ENCODE results near the gene TMEM183A. TPM values are rescaled to one million over a fixed set of nuclear protein-coding genes. Genes with fewer than 3 reads are reported as not detected.

Gene TMEM183A
- total and polyA plus RNA-seq, 9 of the 15 experiments (the other 6 are each of a cell fraction or from before 2014, with no cell fraction given) = 23.4 to 190 (median 124) TPM

GRCh38 chr1:203002951-203003350 lies 4.2 kb upstream of the TMEM183A start (continued):
- TF ChIP-seq CHD7 (IDR thresholded peaks at IDR 0.05; ENCODE audit: low read depth, low read length) (no peak), ZNF76 (CRISPR knock-in tag; IDR thresholded peaks at IDR 0.05; ENCODE audit: borderline replicate concordance) (no peak), BRD4 (IDR thresholded peaks at IDR 0.05) (no peak), KLF13 (tag; IDR thresholded peaks at IDR 0.05; ENCODE audit: borderline replicate concordance, low read depth) (no peak)
